H1 (cell line): ENCODE measurements around the gene KDSR. TPM values are rescaled to one million over a fixed set of nuclear protein-coding genes. Genes with fewer than 3 reads are reported as not detected.

Experiments
- CTCF ChIA-PET: fragments of 300-600 bp; sonication (Branson Sonifier 250); formaldehyde crosslinking; loops from one replicate; lab custom pipeline; 2021; ENCODE audit not compliant: partially characterized antibody; lab: Charles Lee
- POLR2A ChIA-PET: fragments of 300-600 bp; sonication (Branson Sonifier 250); formaldehyde crosslinking; loops from one replicate; lab custom pipeline; 2021; ENCODE audit warnings: inconsistent platforms; ENCODE audit not compliant: partially characterized antibody; lab: Charles Lee
- DNase-seq, 2 experiments: peaks; one replicate each; pipeline versions ENCODE4 v3.0.0 to v3.0.0-alpha.2; 2010 to 2022; ENCODE audit warnings: low spot score in 2 of 2, low read depth in 1 of 2, mixed read lengths in 1 of 2
- FAIRE-seq: peaks from 2 replicates; lab custom pipeline; 2011; peaks lifted over from hg19 to GRCh38; lab: Jason Lieb, UNC
- H2AFZ ChIP-seq: 2 replicates; pipeline ENCODE4 v1.8.1; 2012; ENCODE audit warnings: low read length, inconsistent platforms
- H2AK5ac ChIP-seq: 2 replicates; pipeline ENCODE4 v1.6.1; 2013; ENCODE audit warnings: low read depth, low read length
- H2BK120ac ChIP-seq: replicated peaks from 2 replicates; pipeline ENCODE3; 2013; ENCODE audit warnings: low read depth, low read length, inconsistent platforms
- H2BK12ac ChIP-seq: 2 replicates; pipeline ENCODE4 v1.6.1; 2013; ENCODE audit warnings: low read depth, low read length
- H2BK15ac ChIP-seq: 2 replicates; pipeline ENCODE4 v1.6.1; 2013; ENCODE audit warnings: low read length
- H2BK20ac ChIP-seq: 2 replicates; pipeline ENCODE4 v1.6.1; 2013; ENCODE audit warnings: low read length
- H2BK5ac ChIP-seq: 2 replicates; pipeline ENCODE4 v1.6.1; 2013; ENCODE audit warnings: low read depth, low read length
- H3K14ac ChIP-seq: 2 replicates; pipeline ENCODE4 v1.6.1; 2013; ENCODE audit warnings: inconsistent platforms; ENCODE audit not compliant: insufficient read length
- H3K18ac ChIP-seq: 2 replicates; pipeline ENCODE4 v1.6.1; 2013; ENCODE audit warnings: low read length; ENCODE audit errors: extremely low read depth
- H3K23ac ChIP-seq: 2 replicates; pipeline ENCODE4 v1.6.1; 2013; ENCODE audit warnings: inconsistent platforms; ENCODE audit not compliant: insufficient read length
- H3K23me2 ChIP-seq: 2 replicates; pipeline ENCODE4 v1.6.1; 2013; ENCODE audit warnings: low read depth, low read length
- H3K27ac ChIP-seq: 2 replicates; pipeline ENCODE4 v1.6.1; 2011; ENCODE audit warnings: low read depth, low read length, inconsistent platforms
- H3K27me3 ChIP-seq, 4 experiments: replicated peaks in 1 of 4; 1 replicate in 1 of 4; 2 replicates in 3 of 4; pipeline versions ENCODE4 v1.6.1 to v1.8.1; 2011 to 2013; ENCODE audit warnings: low read length in 3 of 4, mild to moderate bottlenecking in 3 of 4, inconsistent platforms in 2 of 4, mixed read lengths in 2 of 4, moderate library complexity in 1 of 4; ENCODE audit not compliant: control insufficient read depth in 3 of 4, insufficient read depth in 3 of 4; ENCODE audit errors: extremely low read depth in 1 of 4
- H3K36me3 ChIP-seq, 4 experiments: 2 replicates each; pipeline versions ENCODE4 v1.6.1 to v1.8.1; 2011 to 2013; ENCODE audit warnings: mild to moderate bottlenecking in 4 of 4, low read length in 3 of 4, moderate library complexity in 2 of 4, control low read depth in 1 of 4, inconsistent platforms in 1 of 4; ENCODE audit not compliant: insufficient read depth in 4 of 4, control insufficient read depth in 2 of 4
- H3K4ac ChIP-seq: replicated peaks from 2 replicates; pipeline ENCODE3; 2013; ENCODE audit warnings: low read length, low read depth, mixed read lengths, inconsistent platforms; ENCODE audit not compliant: insufficient read length
- H3K4me1 ChIP-seq, 4 experiments: replicated peaks in 1 of 4; 1 replicate in 1 of 4; 2 replicates in 3 of 4; pipeline versions ENCODE4 v1.6.1 to v1.8.1; 2011 to 2013; ENCODE audit warnings: low read length in 3 of 4, inconsistent platforms in 2 of 4, mixed read lengths in 1 of 4; ENCODE audit not compliant: insufficient read depth in 4 of 4, control insufficient read depth in 3 of 4
- H3K4me2 ChIP-seq, 2 experiments: 2 replicates each; pipeline versions ENCODE4 v1.6.1 to v1.8.1; 2011 to 2013; ENCODE audit warnings: low read depth in 2 of 2, low read length in 2 of 2, control low read depth in 1 of 2, inconsistent platforms in 1 of 2, mild to moderate bottlenecking in 1 of 2; ENCODE audit not compliant: insufficient read depth in 1 of 2
- H3K4me3 ChIP-seq, 4 experiments: fragments of 200-600, 300-600 bp in 1 of 4; sonication (generic), shearing (Covaris generic), sonication (Bioruptor Twin) in 1 of 4; 2 replicates each; pipeline versions ENCODE4 v1.5.1 to v1.8.1; 2011 to 2016; ENCODE audit warnings: low read length in 4 of 4, low read depth in 3 of 4, control low read depth in 2 of 4, inconsistent platforms in 2 of 4, mild to moderate bottlenecking in 2 of 4, mixed read lengths in 1 of 4, moderate library complexity in 1 of 4; ENCODE audit not compliant: insufficient read depth in 2 of 4; ENCODE audit errors: extremely low read depth in 1 of 4
- H3K56ac ChIP-seq: replicated peaks from 2 replicates; pipeline ENCODE3; 2013; ENCODE audit warnings: low read depth, mild to moderate bottlenecking, mixed read lengths, low read length, inconsistent platforms; ENCODE audit not compliant: insufficient read length
- H3K79me1 ChIP-seq: 2 replicates; pipeline ENCODE4 v1.6.1; 2013; ENCODE audit warnings: low read depth, low read length, control low read depth
- H3K79me2 ChIP-seq, 2 experiments: 2 replicates each; pipeline versions ENCODE4 v1.6.1 to v1.8.1; 2012 to 2013; ENCODE audit warnings: low read length in 2 of 2, mild to moderate bottlenecking in 2 of 2, inconsistent platforms in 1 of 2; ENCODE audit not compliant: insufficient read depth in 2 of 2, control insufficient read depth in 1 of 2
- H3K9ac ChIP-seq, 4 experiments: replicated peaks in 1 of 4; 1 replicate in 1 of 4; 2 replicates in 3 of 4; pipeline versions ENCODE4 v1.6.1 to v1.8.1; 2011 to 2013; ENCODE audit warnings: low read depth in 3 of 4, low read length in 3 of 4, control low read depth in 2 of 4, mild to moderate bottlenecking in 2 of 4, moderate library complexity in 2 of 4, inconsistent platforms in 1 of 4; ENCODE audit errors: extremely low read depth in 1 of 4
- H3K9me3 ChIP-seq, 2 experiments: 2 replicates each; pipeline versions ENCODE4 v1.6.1 to v1.8.1; 2012 to 2013; ENCODE audit warnings: mild to moderate bottlenecking in 2 of 2, moderate library complexity in 2 of 2, control low read depth in 1 of 2, inconsistent platforms in 1 of 2, low read depth in 1 of 2, low read length in 1 of 2, mixed read lengths in 1 of 2; ENCODE audit not compliant: insufficient read depth in 2 of 2
- H4K20me1 ChIP-seq, 2 experiments: replicated peaks in 1 of 2; 2 replicates each; pipeline versions ENCODE3 to v1.8.1; 2011 to 2013; ENCODE audit warnings: inconsistent platforms in 2 of 2, low read length in 2 of 2, mild to moderate bottlenecking in 1 of 2; ENCODE audit not compliant: insufficient read depth in 2 of 2, control insufficient read depth in 1 of 2
- H4K5ac ChIP-seq: 2 replicates; pipeline ENCODE4 v1.6.1; 2013; ENCODE audit warnings: low read length, low read depth, mixed read lengths, inconsistent platforms; ENCODE audit not compliant: insufficient read length
- H4K8ac ChIP-seq: 2 replicates; pipeline ENCODE4 v1.8.0; 2013; ENCODE audit warnings: mild to moderate bottlenecking, moderate library complexity, low read length, inconsistent platforms; ENCODE audit not compliant: insufficient read depth; ENCODE audit errors: extremely low read depth
- H4K91ac ChIP-seq: replicated peaks from 2 replicates; pipeline ENCODE3; 2013; ENCODE audit warnings: low read length, mixed read lengths, inconsistent platforms; ENCODE audit not compliant: insufficient read length
- CBX5 ChIP-seq: fragments of 300-800, 300-1000 bp; sonication (generic); IDR thresholded peaks from 2 replicates; pipeline ENCODE4 v1.7.1; 2016; ENCODE audit warnings: antibody characterized with exemption, low read length, low read depth
- CBX8 ChIP-seq: fragments of 300-800, 300-1000 bp; sonication (generic); IDR thresholded peaks from 2 replicates; pipeline ENCODE4 v1.7.1; 2016; ENCODE audit warnings: low read depth, low read length, borderline replicate concordance
- CTCF ChIP-seq, 3 experiments: IDR thresholded peaks; 1 replicate in 2 of 3; 2 replicates in 1 of 3; pipeline versions ENCODE4 v1.5.1 to v1.6.1; 2011; ENCODE audit warnings: low read length in 3 of 3, mild to moderate bottlenecking in 3 of 3, inconsistent platforms in 2 of 3, low read depth in 1 of 3, moderate library complexity in 1 of 3; ENCODE audit not compliant: insufficient read depth in 1 of 3; ENCODE audit errors: control extremely low read depth in 1 of 3
- EZH2 ChIP-seq: fragments of 200-600 bp; sonication (generic); IDR thresholded peaks from 2 replicates; pipeline ENCODE4 v1.7.1; 2012; ENCODE audit warnings: low read depth, mild to moderate bottlenecking, moderate library complexity, low read length, inconsistent platforms; ENCODE audit not compliant: severe bottlenecking
- GTF2F1 ChIP-seq: IDR thresholded peaks from 2 replicates; pipeline ENCODE4 v1.6.1; 2012; ENCODE audit warnings: low read depth, low read length, improper control_type of control experiment, borderline replicate concordance
- JUN ChIP-seq: IDR thresholded peaks from 2 replicates; pipeline ENCODE4 v1.6.1; 2011; ENCODE audit warnings: low read depth, mild to moderate bottlenecking, improper control_type of control experiment, low read length
- JUND ChIP-seq: IDR thresholded peaks from 2 replicates; pipeline ENCODE4 v1.6.1; 2011; ENCODE audit warnings: mild to moderate bottlenecking, improper control_type of control experiment, low read length
- NANOG ChIP-seq: IDR thresholded peaks from 2 replicates; pipeline ENCODE4 v1.6.1; 2011; ENCODE audit warnings: low read length, low read depth, mild to moderate bottlenecking, inconsistent platforms; ENCODE audit not compliant: insufficient read depth, poor library complexity, severe bottlenecking
- POLR2A ChIP-seq, 2 experiments: IDR thresholded peaks; 1 replicate in 1 of 2; 2 replicates in 1 of 2; pipeline ENCODE4 v1.6.1; 2011; ENCODE audit warnings: low read depth in 2 of 2, low read length in 2 of 2, mild to moderate bottlenecking in 2 of 2; ENCODE audit errors: control extremely low read depth in 1 of 2
- SIN3A ChIP-seq, 2 experiments: IDR thresholded peaks in 1 of 2; conservative IDR thresholded peaks in 1 of 2; 2 replicates each; pipeline ENCODE4 v1.6.1; 2011 to 2012; ENCODE audit warnings: low read length in 2 of 2, improper control_type of control experiment in 1 of 2, low read depth in 1 of 2, mild to moderate bottlenecking in 1 of 2
- WGBS, 2 experiments: shearing (Covaris generic) in 1 of 2; methylation state at CpG; one replicate each; pipeline versions ENCODE4 v1.1.6 to v1.1.7; 2013 to 2015; ENCODE audit warnings: low lambda C conversion rate in 2 of 2, mixed read lengths in 2 of 2, inconsistent platforms in 1 of 2, low coverage in 1 of 2, missing lambda C conversion rate in 1 of 2; ENCODE audit not compliant: insufficient replicate concordance in 2 of 2, insufficient coverage in 1 of 2, insufficient read length in 1 of 2; ENCODE audit errors: extremely low coverage in 1 of 2, missing lambda C conversion rate in 1 of 2; 5-methylcytosine and 5-hydroxymethylcytosine counted together
- polyA plus RNA-seq, 7 experiments: library from polyadenylated mRNA; depleted of rRNA in 3 of 7; stranded (reverse) in 5 of 7; unstranded in 2 of 7; fragments of >200 nt in 5 of 7; fragments of 200-250 nt in 2 of 7; gene quantifications; 1 replicate in 5 of 7; 2 replicates in 1 of 7; 4 replicates in 1 of 7; pipeline versions ENCODE4 v1.2.1 to v1.2.3, GENCODE V29; 2011 to 2013; ENCODE audit warnings: missing spikeins in 2 of 7, mixed read lengths in 2 of 7
- total RNA-seq: library from RNA; stranded (reverse); fragmentation: NEBNext Ultra II Directional; extraction: Animal tissue kit (Norgen Biotek cat#: 25700); gene quantifications from 2 replicates; pipeline ENCODE4 v1.2.1, GENCODE V29; 2021

Gene KDSR
- total and polyA plus RNA-seq, 2 of the 8 experiments (the other 6 are each of a cell fraction or from before 2014, with no cell fraction given): 12.4 to 50.5 TPM

DNA sequence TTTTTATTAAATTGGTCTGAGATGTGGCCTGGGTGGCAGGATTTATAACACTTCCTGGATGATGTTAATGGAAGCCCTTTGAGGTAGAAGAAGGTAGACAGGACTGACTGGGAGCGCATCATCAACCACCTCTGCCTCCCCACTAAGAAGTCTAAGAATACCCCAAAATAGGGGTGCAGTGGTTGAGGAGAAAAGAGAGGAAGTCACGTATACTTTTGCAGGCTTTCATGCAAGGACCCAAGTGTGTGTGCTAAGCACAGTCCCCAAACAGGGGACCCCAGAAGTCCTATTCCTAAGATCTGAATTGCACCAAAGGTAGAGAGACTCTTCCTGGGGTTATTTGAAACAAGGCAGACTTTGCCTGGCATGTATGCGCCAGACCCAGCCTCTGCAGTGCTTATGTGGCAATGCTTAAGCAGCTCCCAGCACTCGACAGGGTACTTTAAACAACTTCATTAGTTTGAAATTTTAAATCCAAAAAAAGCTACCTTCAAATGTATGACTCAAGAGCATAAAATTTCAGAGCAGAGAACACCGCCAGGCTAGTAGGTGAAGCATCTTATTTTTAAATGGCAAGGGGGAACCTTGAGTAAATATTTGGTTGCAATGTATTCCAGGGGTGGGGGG lies 82.7 kb downstream of the KDSR start:
- no peaks in the 10 kb centered on the region for H3K27me3 ChIP-seq
- H3K9ac ChIP-seq: no peak overlapping the region
- no peak overlapping the region for H4K91ac ChIP-seq
- no peak overlapping the region for H2BK120ac ChIP-seq
- no peak overlapping the region for H3K4me3 ChIP-seq
- H3K4ac ChIP-seq: no peak overlapping the region
- H3K23me2 ChIP-seq: no peaks in the 10 kb centered on the region
- no peaks in the 10 kb centered on the region for H3K9me3 ChIP-seq
- peaks cover 0 to 2% (median 0%) of the 10 kb centered on the region in 4 experiments; a peak in 2 of 7 replicates for H3K4me1 ChIP-seq
- no peak overlapping the region for H3K56ac ChIP-seq
- no peaks in the 10 kb centered on the region for H3K36me3 ChIP-seq
- H2BK20ac ChIP-seq: no peak overlapping the region
- H2BK12ac ChIP-seq: no peak overlapping the region
- no peaks in the 10 kb centered on the region for H4K20me1 ChIP-seq
- no peaks in the 10 kb centered on the region for H3K79me2 ChIP-seq
- no peak overlapping the region for H2AK5ac ChIP-seq
- FAIRE-seq: no peak
- ChIA-PET POLR2A (interaction anchor here (1.0 kb wide), 1 partner anchor 14 kb away, joined by 3 read pairs; no protein-coding TSS in a partner anchor), CTCF (interaction anchor here (1.0 to 1.2 kb wide), 3 partner anchors 20 to 267 kb away, joined by 3 to 4 read pairs (median 3); no protein-coding TSS in a partner anchor)
- H3K4me2 ChIP-seq: no peak overlapping the region
- no peak overlapping the region for H3K27ac ChIP-seq
- no peak overlapping the region for H2BK5ac ChIP-seq
- no peak overlapping the region for H4K8ac ChIP-seq
- H3K23ac ChIP-seq: no peak overlapping the region
- 87% methylated on average over 5 of the region's 5 CpGs; no CpG with 5 or more reads in 1 of the 2 experiments for WGBS, 2 experiments
- H4K5ac ChIP-seq: no peak overlapping the region
- H3K18ac ChIP-seq: no peak overlapping the region
- peak in 1 of 2 experiments; percentile 27 for DNase-seq
- no peak overlapping the region for H2BK15ac ChIP-seq
- no peak overlapping the region for H3K14ac ChIP-seq
- no peaks in the 10 kb centered on the region for H3K79me1 ChIP-seq
- no peak overlapping the region for H2AFZ ChIP-seq
- TF ChIP-seq JUN (no peak), CBX5 (no peak), CBX8 (no peak), NANOG (no peak), CTCF (IDR thresholded peaks at IDR 0.05; ENCODE audit: control extremely low read depth in 1 of 3, insufficient read depth in 1 of 3, low read depth in 1 of 3, low read length in 3 of 3) (no peak), GTF2F1 (no peak), SIN3A (conservative IDR thresholded peaks at IDR 0.05 in 1 of 2, IDR thresholded peaks at IDR 0.05 in 1 of 2; ENCODE audit: low read depth in 1 of 2, low read length in 2 of 2) (no peak), POLR2A (IDR thresholded peaks at IDR 0.05; ENCODE audit: control extremely low read depth in 1 of 2, low read depth in 2 of 2, low read length in 2 of 2) (no peak), JUND (no peak), EZH2 (no peak)
